GM19043 (cell line): ENCODE data around the gene CADM2.
"Not testable (repeated sequence)": the region's sequence is repeated elsewhere in the genome, so short reads cannot be mapped to it uniquely, and the experiment has no call there.

ENCODE experiments used
- ATAC-seq: cut with Tn5 transposase; IDR thresholded peaks from one replicate; pipeline ENCODE4 v1.9.1; 2021; ENCODE audit warnings: low read depth; ENCODE audit not compliant: unreplicated experiment

CADM2 gene

GRCh38 chr3:85433319-85433718 is 474.5 kb downstream of the CADM2 start:
- ATAC-seq: no peak

DNA sequence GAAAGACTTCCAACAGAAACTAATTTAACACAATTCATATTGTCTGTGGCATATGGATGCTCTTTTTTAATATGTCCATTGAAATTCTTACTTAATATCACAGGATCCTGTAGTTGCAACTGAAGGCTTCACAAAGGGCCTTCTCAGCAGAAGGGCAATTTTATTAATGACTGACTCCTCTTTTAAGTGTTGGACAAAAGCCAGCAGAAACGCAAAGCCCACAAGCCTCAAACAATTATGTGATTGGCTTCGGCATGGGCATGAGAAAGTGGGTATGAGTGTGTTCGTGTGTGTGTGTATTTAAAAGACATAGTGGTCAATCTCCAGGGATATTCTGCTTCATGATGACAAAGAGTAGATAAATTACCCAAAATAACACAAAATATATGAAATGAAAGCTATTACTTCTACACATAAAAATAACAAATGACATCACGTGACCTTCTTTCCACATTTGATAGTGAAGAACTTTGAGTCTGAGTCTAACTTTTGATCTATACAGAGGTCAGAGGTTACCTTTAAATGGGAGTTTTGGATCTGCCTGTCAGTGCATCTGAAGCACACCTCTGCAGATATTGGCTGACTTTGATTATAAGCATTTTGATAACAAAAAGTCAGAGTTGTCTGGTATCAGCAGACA is 496.9 kb downstream of the CADM2 start:
- ATAC-seq: no peak

DNA sequence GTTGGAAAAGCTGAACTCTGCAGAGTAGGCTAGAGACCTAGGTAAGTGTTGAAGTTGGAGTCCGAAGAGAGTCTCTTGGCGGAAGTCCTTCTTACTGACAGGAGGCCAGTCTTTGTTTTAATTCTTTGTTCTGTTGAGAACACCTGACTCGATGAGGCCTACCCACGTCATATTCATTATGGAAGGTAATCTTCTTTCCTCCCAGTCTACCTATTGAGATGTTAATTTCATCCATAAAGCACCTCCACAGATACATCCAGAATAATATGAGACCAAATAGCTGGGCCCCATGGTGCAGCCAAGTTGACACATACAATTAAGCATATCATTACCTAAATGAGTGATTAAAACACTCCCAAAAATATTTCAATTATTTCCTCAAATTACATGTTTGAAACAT is 515.5 kb downstream of the CADM2 start:
- no peak for ATAC-seq

- ATAC-seq: no peak
Measured at GRCh38 chr3:85475346-85475745, 516.6 kb downstream of the CADM2 start.

DNA sequence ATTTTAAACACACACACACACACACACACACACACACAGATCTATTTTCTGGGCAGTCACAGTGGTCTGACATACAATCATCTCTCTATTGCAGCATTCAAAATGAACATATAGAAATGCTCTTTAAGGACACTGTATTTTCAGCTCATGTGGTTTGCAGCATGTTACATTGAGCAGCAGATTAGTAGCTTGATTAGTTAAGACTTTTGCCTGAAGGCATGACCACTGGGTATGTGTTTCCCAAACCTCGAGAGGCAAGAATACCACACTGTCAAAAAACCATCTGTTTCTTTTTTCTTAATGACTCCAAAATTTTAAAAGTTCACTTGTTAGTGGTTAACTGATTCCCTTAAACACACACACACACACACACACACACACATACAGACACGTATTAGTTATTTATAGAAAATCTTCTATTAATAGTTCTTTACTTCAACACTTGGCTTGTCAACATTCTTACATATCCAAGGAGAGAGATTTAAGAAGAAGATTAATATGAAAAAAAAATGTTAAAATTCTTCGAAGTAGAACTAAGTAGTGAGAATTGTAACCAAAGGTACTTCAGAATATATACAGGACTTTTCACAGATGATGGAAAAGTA is 518.2 kb downstream of the CADM2 start:
- no peak for ATAC-seq

DNA sequence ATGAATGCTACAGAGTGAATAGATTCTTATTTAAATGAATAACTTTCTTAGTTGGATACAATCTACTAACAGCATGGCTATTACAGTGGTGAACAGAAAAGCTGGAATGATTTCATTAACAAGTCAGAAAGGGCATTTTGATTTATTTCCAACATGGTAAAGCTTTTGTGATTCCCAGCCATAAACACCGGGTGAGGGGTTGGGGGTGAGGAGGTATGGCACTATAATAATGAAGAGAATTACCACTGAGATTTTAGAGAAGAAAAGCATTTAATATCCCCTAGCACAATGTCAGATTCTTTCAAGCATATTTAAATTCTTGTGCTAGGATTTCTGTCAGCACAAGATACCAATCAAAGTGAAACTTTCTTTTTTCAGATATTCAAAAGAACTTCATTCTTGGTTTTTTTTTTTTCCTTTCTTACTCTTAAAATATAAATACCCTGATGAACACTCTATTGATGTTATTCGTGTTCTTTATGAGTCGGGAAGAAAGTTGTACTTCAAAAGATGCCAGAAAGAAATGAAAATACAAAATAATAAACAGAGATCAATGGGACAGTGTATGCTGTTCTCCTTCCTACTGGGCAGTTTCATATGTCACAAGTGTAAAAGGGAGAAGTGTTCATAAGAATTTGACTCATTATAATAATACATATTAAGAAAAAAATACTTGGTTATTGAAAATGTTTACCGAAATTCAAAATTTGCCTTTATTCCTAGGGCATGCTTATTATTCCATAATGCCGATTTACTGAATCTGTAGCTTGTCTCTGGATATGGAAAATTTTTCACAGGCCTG is 522.8 kb downstream of the CADM2 start:
- ATAC-seq: no peak

- no peak for ATAC-seq
Measured at GRCh38 chr3:85482213-85482490, 523.4 kb downstream of the CADM2 start.

DNA sequence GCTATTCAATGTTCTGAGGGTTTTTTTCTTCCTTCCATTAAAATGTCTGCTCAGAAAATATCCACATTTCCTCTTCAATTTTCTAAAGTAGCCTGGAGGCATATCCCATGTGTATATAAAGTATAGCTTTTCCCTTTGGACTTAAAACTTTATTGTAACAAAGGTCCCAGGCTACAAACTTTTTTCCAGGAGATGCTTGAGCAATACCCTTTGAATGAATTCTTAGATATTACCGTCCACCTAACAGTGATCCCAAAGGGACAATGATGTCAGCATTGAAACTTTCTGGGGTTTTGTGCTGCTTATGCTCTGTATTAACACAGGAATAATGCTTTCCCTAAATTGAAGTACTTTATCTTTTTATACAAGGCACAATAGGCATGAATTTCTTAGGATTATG is 525.2 kb downstream of the CADM2 start:
- ATAC-seq: no peak

DNA sequence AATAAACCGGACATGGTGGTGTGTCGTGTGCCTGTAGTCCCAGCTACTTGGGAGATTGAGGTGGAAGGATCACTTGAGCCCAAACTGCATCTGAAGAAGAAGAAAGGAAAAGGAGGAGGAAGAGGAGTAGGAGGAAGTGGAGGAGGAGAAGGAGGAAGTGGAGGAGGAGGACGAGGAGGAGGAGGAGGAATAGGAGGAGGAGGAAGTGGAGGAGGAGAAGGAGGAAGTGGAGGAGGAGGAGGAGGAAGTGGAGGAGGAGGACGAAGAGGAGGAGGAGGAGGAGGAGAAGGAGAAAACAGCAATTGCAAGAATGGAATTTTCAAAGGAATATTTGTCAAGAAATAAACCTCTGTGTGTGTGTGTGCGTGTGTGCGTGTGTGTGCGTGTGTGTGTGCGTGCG is 528.6 kb downstream of the CADM2 start:
- no peak for ATAC-seq

DNA sequence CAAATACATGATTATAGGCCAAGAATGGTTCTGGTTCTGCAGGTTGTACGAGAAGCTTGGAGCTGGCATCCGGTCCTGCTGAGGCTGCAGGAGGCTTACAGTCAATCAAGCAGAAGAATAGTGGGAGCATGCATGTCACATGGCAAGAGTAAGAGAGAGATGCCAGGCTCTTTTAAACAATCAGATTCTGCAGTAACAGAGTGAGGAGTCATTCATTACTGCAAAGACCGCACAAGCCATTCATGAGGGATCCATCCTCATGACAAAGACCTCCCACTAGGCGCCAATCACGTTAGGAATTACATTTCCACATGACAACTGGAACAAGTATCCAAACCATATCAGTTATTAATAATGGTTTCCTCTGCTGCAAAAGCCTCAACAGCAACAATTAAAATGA is 536.8 kb downstream of the CADM2 start:
- ATAC-seq: no peak

GRCh38 chr3:85498177-85498576 is 539.4 kb downstream of the CADM2 start:
- ATAC-seq: no peak

DNA sequence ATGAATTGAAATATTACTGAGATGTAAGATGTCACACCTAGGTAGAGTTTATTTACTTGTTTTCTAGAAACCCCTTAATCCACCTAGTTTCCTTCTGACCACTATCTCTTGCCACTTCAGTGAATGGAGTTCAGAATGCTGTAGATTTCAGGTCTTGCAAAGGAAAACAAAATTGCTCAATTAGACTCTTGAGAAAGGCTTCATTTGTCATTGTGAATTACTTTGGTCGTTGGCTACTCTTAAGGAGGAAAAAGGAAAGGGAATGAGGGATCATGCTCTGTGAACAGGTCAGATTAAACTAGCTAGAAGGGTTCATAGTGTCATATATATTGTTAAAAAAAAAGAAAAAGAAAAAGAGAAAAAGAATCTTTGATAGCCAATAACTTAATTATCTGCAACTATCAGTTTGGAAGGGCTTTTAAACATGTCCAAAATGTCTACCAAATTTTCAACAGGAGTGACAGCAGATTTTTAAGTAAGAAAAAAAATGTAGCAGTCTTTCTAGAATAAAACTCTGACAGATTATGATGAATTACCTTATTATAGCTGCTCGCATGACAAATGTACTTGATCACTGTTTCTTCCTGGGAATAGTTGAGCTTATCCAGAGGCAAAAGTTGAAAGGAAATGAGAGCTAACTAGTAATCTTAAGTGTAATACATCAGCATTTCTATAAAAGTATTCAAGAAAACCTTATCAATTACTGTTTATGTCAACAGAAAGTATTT is 543.5 kb downstream of the CADM2 start:
- no peak for ATAC-seq

GRCh38 chr3:85504129-85504784 is 545.5 kb downstream of the CADM2 start:
- ATAC-seq: not testable (repeated sequence)

- ATAC-seq: not testable (repeated sequence)
Measured at GRCh38 chr3:85504785-85505511, 546.2 kb downstream of the CADM2 start.

DNA sequence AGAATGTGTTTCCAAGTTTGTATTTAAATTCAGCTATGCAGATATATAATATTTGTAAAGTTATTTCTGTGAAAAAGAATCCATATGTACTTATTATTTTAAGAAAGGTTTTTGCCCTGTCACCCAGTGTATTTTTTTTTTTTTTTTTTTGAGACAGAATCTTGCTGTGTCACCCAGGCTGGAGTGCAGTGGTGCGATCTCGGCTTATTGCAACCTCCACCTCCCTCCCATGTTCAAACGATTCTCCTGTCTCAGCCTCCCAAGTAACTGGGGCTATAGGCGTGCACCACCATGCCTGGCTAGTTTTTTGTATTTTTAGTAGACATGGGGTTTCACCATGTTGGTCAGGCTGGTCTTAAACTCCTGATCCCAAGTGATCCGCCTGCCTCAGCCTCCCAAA is 548.3 kb downstream of the CADM2 start:
- not testable (repeated sequence) for ATAC-seq

DNA sequence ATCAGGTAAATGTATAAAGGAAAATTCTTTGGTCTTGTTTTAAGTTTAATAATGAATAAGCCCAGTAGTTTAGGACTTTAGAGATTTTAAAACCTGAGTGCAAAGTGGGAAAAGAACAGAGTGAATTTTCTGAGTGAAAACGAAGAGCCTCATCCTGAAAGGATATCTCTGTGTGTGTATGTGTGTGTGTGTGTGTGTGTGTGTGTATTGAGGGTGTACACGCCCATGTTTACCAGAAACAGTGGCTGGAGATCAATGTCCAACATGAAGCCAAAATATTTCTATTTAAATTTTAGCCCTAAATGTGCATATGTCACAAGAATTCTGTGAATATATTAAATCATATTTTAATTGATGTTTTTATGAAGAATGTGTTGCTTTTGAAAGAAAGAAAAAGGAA is 549.9 kb downstream of the CADM2 start:
- no peak for ATAC-seq

GRCh38 chr3:85516146-85516545 is 557.4 kb downstream of the CADM2 start:
- no peak for ATAC-seq

DNA sequence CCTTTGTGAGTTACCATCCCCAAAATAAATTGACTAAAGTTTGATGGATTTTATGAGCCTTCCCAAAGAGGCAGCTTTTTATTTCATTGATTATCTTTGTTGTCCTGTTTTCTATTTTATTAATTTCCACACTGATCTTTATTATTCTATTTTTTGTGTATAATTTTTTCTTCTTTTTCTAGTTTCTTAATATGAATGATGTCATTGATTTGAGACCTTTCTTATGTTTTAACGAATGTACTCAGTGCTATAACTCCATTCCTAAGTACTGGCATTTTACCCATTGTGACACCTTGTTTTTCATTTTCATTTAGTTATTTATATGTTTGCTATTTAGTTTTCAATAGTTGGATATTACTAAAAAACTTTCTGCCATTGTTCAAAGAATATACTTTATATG is 565.3 kb downstream of the CADM2 start:
- no peak for ATAC-seq

DNA sequence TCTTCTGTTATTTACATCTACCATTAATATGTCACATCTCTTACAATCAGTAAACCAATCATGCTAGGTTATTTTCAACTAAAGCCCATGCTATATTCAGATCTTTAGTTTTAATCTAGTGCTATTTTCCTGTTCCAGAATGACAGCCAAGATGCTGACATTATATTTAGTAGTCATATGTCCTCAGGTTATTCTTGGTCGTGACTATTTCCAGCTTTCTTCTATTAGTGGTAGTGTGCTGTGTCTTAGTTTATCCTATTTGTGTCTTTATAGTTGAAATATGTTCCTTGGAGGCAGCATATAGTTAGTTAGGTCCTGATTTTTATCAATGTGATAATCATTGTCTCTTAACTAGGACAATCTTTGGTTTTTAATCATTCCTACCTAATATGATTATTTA is 566.5 kb downstream of the CADM2 start:
- no peak for ATAC-seq

DNA sequence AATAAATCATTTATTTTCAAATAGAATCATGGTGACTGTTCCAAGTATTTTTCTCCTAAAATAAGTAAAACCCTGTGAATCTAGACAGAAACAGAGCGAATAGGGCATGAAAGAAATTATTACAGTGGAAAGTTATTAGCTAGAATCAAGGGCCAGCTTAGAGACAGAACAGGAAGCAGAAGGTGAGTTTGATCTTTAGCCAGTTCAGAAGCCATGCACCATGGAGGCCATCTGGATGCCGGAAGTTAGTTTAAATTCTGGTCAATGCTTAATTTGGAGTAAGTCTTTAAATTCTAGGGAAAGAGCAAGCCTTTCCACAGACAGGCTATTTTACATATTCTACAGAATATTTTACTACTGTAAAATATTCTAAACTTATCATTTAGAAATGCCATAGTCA is 574.8 kb downstream of the CADM2 start:
- no peak for ATAC-seq
